Measurements from ENCODE around the gene GABPB2. TPM values are rescaled to one million over a fixed set of nuclear protein-coding genes. Genes with fewer than 3 reads are reported as not detected.

The GABPB2 gene
- total RNA-seq, 3 donors from 2014 or later = 15.1 to 18.7 (median 18.6) TPM

- no peaks in the 10 kb centered on the region for H3K36me3 ChIP-seq (ENCODE audit: low read depth)
- H3K4me1 ChIP-seq (ENCODE audit: low read depth) = peaks cover 11% of the 10 kb centered on the region
- ATAC-seq (no peak), DNase-seq (no peak)
- H3K4me3 ChIP-seq = no peak overlapping the region
- intact Hi-C loops (cut with DNase I, micrococcal nuclease) = no loop called here
- no peaks in the 10 kb centered on the region for H3K9me3 ChIP-seq
- TF ChIP-seq CTCF (IDR thresholded peaks at IDR 0.05) = no peak
Observed at GRCh38 chr1:151143057-151143435, 72.5 kb downstream of the GABPB2 start.

GRCh38 chr1:151143986-151144385 is 73.4 kb downstream of the GABPB2 start:
- TF ChIP-seq CTCF (IDR thresholded peaks at IDR 0.05) = no peak
- Histone ChIP-seq H3K36me3 (ENCODE audit: low read depth) (no peaks in the 10 kb centered on the region), H3K9me3 (no peaks in the 10 kb centered on the region), H3K4me1 (ENCODE audit: low read depth) (peaks cover 11% of the 10 kb centered on the region), H3K4me3 (no peak overlapping the region)
- DNase-seq (no peak), ATAC-seq (no peak)
- intact Hi-C loops (cut with DNase I, micrococcal nuclease) = no loop called here

GRCh38 chr1:151144474-151145303 is 74.1 kb downstream of the GABPB2 start:
- Histone ChIP-seq H3K36me3 (ENCODE audit: low read depth) (no peaks in the 10 kb centered on the region), H3K4me1 (ENCODE audit: low read depth) (peaks cover 11% of the 10 kb centered on the region), H3K4me3 (no peak overlapping the region), H3K9me3 (no peaks in the 10 kb centered on the region)
- no peak for ATAC-seq
- TF ChIP-seq CTCF (IDR thresholded peaks at IDR 0.05) = no peak
- intact Hi-C loops (cut with DNase I, micrococcal nuclease) = no loop called here
- DNase-seq = no peak

- no peak for TF ChIP-seq CTCF (IDR thresholded peaks at IDR 0.05)
- no peaks in the 10 kb centered on the region for H3K36me3 ChIP-seq (ENCODE audit: low read depth)
- ATAC-seq (peak; percentile 25), DNase-seq (no peak)
- intact Hi-C loops (cut with DNase I, micrococcal nuclease) = no loop called here
- no peaks in the 10 kb centered on the region for H3K9me3 ChIP-seq
- H3K4me1 ChIP-seq (ENCODE audit: low read depth) = peaks cover 11% of the 10 kb centered on the region
- H3K4me3 ChIP-seq = no peak overlapping the region
Observed at GRCh38 chr1:151145304-151146071, 74.9 kb downstream of the GABPB2 start.

- no peaks in the 10 kb centered on the region for H3K9me3 ChIP-seq
- H3K4me3 ChIP-seq = peak overlapping the region; percentile 35
- ATAC-seq (peak; percentile 9), DNase-seq (no peak)
- intact Hi-C loops (cut with DNase I, micrococcal nuclease) = no loop called here
- H3K4me1 ChIP-seq (ENCODE audit: low read depth) = peaks cover 11% of the 10 kb centered on the region
- no peak for TF ChIP-seq CTCF (IDR thresholded peaks at IDR 0.05)
- H3K36me3 ChIP-seq (ENCODE audit: low read depth) = no peaks in the 10 kb centered on the region
Observed at GRCh38 chr1:151146072-151146411, 75.5 kb downstream of the GABPB2 start.

Measured in mucosa of descending colon (tissue), 3 donors.